Muscle layer of colon (tissue), 2 donors: Measurements from ENCODE around the gene KIRREL3.

Source experiments
- H3K27ac ChIP-seq: one replicate; pipeline ENCODE4 v1.7.0; 2013; ENCODE audit warnings: low read depth, mild to moderate bottlenecking, low read length, moderate library complexity
- H3K27me3 ChIP-seq, 2 donors: one replicate each; pipeline ENCODE4 v1.7.0; 2013; ENCODE audit warnings: low read length in 2 of 2, mild to moderate bottlenecking in 2 of 2; ENCODE audit not compliant: insufficient read depth in 2 of 2, control insufficient read depth in 1 of 2
- H3K36me3 ChIP-seq: one replicate; pipeline ENCODE4 v1.7.0; 2013; ENCODE audit warnings: mild to moderate bottlenecking, low read length; ENCODE audit not compliant: insufficient read depth
- H3K4me1 ChIP-seq: one replicate; pipeline ENCODE4 v1.7.0; 2013; ENCODE audit warnings: mild to moderate bottlenecking, low read length; ENCODE audit not compliant: insufficient read depth
- H3K4me3 ChIP-seq, 2 donors: one replicate each; pipeline ENCODE4 v1.7.0; 2013; ENCODE audit warnings: low read length in 2 of 2, low read depth in 1 of 2, mild to moderate bottlenecking in 1 of 2, moderate library complexity in 1 of 2
- H3K9ac ChIP-seq: one replicate; pipeline ENCODE4 v1.7.0; 2013; ENCODE audit warnings: low read length
- H3K9me3 ChIP-seq: one replicate; pipeline ENCODE4 v1.7.0; 2013; ENCODE audit warnings: mild to moderate bottlenecking, low read length
- donor health status: abdominal sarcoma.
- donor health status: Adenocarcinoma of cecum.

The KIRREL3 gene

GRCh38 chr11:126694065-126694625 lies 306.4 kb downstream of the KIRREL3 start:
- no peaks in the 10 kb centered on the region for H3K4me1 ChIP-seq
- H3K27me3 ChIP-seq = no peaks in the 10 kb centered on the region
- no peak overlapping the region for H3K27ac ChIP-seq
- no peaks in the 10 kb centered on the region for H3K36me3 ChIP-seq
- H3K9me3 ChIP-seq = no peaks in the 10 kb centered on the region
- no peak overlapping the region for H3K4me3 ChIP-seq
- no peak overlapping the region for H3K9ac ChIP-seq

DNA sequence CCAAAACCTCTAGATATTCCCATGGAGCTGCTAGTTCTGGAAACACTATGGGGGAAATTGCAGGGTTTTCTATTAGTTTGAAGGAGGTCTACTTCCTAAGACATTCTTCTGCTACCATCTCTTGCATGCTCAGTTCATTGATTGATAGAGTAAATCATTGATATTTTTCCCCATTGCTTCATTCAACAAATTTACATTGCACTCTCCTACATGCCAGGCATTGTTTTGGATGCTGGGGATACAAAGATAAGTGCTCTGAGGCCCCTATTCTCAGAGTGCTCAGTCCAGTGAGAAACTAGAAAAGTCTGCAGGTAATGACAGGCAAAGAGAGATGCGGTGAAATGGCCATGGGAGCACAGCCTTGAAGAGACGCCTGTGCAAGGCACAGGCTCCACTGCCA lies 313.1 kb downstream of the KIRREL3 start:
- H3K4me1 ChIP-seq = no peaks in the 10 kb centered on the region
- no peak overlapping the region for H3K4me3 ChIP-seq
- H3K27me3 ChIP-seq = no peaks in the 10 kb centered on the region
- H3K27ac ChIP-seq = no peak overlapping the region
- no peak overlapping the region for H3K9ac ChIP-seq
- no peaks in the 10 kb centered on the region for H3K36me3 ChIP-seq
- no peaks in the 10 kb centered on the region for H3K9me3 ChIP-seq

GRCh38 chr11:126686938-126687337 lies 313.6 kb downstream of the KIRREL3 start:
- Histone ChIP-seq H3K4me3 (no peak overlapping the region), H3K9me3 (no peaks in the 10 kb centered on the region), H3K36me3 (no peaks in the 10 kb centered on the region), H3K27me3 (no peaks in the 10 kb centered on the region), H3K27ac (no peak overlapping the region), H3K4me1 (no peaks in the 10 kb centered on the region), H3K9ac (no peak overlapping the region)

- Histone ChIP-seq H3K9me3 (no peaks in the 10 kb centered on the region), H3K4me1 (no peaks in the 10 kb centered on the region), H3K4me3 (no peak overlapping the region), H3K27ac (no peak overlapping the region), H3K9ac (no peak overlapping the region), H3K36me3 (no peaks in the 10 kb centered on the region), H3K27me3 (no peaks in the 10 kb centered on the region)
Measured at GRCh38 chr11:126683766-126684728, 316.5 kb downstream of the KIRREL3 start.

DNA sequence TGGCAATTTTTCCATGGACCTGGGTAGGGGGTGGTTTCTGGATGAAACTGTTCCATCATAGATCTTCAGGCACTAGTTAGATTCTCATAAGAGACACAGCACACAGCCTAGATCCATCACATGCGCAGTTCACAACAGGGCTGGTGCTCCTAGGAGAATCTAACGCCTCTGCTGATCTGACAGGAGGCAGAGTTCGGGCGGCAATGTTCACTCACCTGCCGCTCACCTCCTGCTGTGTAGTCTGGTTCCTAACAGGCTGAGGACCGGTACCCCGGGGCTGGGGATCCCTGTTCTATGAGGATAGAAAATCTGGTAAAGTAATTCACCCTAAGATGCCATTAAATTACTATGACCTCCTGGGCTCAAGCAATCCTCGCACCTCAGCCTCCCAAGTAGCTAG lies 318.0 kb downstream of the KIRREL3 start:
- no peaks in the 10 kb centered on the region for H3K9me3 ChIP-seq

GRCh38 chr11:126680700-126681099 lies 319.9 kb downstream of the KIRREL3 start:
- Histone ChIP-seq H3K9ac (no peak overlapping the region), H3K4me3 (no peak overlapping the region), H3K36me3 (no peaks in the 10 kb centered on the region), H3K27ac (no peak overlapping the region), H3K27me3 (no peaks in the 10 kb centered on the region), H3K9me3 (no peaks in the 10 kb centered on the region), H3K4me1 (no peaks in the 10 kb centered on the region)

More for the DNA sequence above, 318.0 kb downstream of the KIRREL3 start:
- no peaks in the 10 kb centered on the region for H3K4me1 ChIP-seq
- no peak overlapping the region for H3K9ac ChIP-seq
- H3K4me3 ChIP-seq = no peak overlapping the region
- no peak overlapping the region for H3K27ac ChIP-seq
- no peaks in the 10 kb centered on the region for H3K27me3 ChIP-seq
- H3K36me3 ChIP-seq = no peaks in the 10 kb centered on the region

GRCh38 chr11:126680131-126680530 lies 320.4 kb downstream of the KIRREL3 start:
- Histone ChIP-seq H3K27me3 (no peaks in the 10 kb centered on the region), H3K4me1 (no peaks in the 10 kb centered on the region), H3K27ac (no peak overlapping the region), H3K9me3 (no peaks in the 10 kb centered on the region), H3K4me3 (no peak overlapping the region), H3K36me3 (no peaks in the 10 kb centered on the region), H3K9ac (no peak overlapping the region)

- Histone ChIP-seq H3K9ac (no peak overlapping the region), H3K4me3 (no peak overlapping the region), H3K27me3 (no peaks in the 10 kb centered on the region), H3K36me3 (no peaks in the 10 kb centered on the region), H3K27ac (no peak overlapping the region), H3K9me3 (no peaks in the 10 kb centered on the region), H3K4me1 (no peaks in the 10 kb centered on the region)
Measured at GRCh38 chr11:126679033-126679432, 321.5 kb downstream of the KIRREL3 start.

DNA sequence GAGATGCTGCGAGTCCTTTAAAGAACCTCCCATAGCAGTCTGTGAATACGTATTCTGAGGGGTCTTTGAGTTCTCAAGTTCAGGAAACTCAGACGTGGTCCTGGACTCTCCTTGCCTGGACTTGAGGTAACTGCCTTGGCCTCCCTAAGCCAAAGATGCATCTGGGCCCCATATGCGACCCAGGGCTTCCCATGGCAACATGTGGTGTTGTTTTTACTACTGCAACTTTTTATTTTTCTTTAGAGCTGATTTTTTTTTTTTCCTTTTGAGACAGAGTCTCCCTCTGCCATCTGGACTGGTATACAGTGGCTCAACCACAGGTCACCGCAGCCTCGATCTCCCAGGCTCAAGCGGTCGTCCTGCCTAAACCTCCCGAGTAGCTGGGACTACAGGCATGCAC lies 324.0 kb downstream of the KIRREL3 start:
- no peaks in the 10 kb centered on the region for H3K36me3 ChIP-seq
- H3K4me3 ChIP-seq = no peak overlapping the region
- no peak overlapping the region for H3K27ac ChIP-seq
- no peaks in the 10 kb centered on the region for H3K27me3 ChIP-seq
- H3K9me3 ChIP-seq = no peaks in the 10 kb centered on the region
- no peak overlapping the region for H3K9ac ChIP-seq
- H3K4me1 ChIP-seq = no peaks in the 10 kb centered on the region

DNA sequence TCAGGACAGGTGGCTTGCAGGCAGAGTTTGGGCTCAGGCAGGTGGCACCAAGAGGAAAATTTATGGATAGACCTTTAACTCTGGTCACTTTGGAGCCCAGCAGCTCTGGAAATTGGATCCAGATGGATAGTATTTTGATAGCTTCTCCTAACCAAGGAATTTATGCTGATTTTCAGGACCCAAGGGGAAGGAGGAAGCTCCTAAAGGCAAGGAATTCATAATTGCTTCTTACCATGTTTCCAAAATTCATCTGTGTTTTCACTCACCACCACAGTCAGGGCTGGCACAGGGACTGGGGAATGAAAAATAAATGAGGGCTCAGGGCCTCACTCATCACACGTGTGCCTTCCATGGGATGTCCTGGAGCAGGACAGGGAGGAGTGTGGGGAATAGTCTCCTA lies 327.3 kb downstream of the KIRREL3 start:
- H3K4me3 ChIP-seq = no peak overlapping the region
- no peaks in the 10 kb centered on the region for H3K36me3 ChIP-seq
- H3K9ac ChIP-seq = no peak overlapping the region
- H3K4me1 ChIP-seq = no peaks in the 10 kb centered on the region
- H3K27ac ChIP-seq = no peak overlapping the region
- no peaks in the 10 kb centered on the region for H3K9me3 ChIP-seq
- no peaks in the 10 kb centered on the region for H3K27me3 ChIP-seq

GRCh38 chr11:126669416-126669815 lies 331.2 kb downstream of the KIRREL3 start:
- H3K27me3 ChIP-seq = no peaks in the 10 kb centered on the region
- H3K9ac ChIP-seq = no peak overlapping the region
- no peaks in the 10 kb centered on the region for H3K4me1 ChIP-seq
- no peaks in the 10 kb centered on the region for H3K36me3 ChIP-seq
- H3K27ac ChIP-seq = no peak overlapping the region
- no peaks in the 10 kb centered on the region for H3K9me3 ChIP-seq
- H3K4me3 ChIP-seq = no peak overlapping the region

- H3K4me3 ChIP-seq = no peak overlapping the region
- no peak overlapping the region for H3K27ac ChIP-seq
- no peaks in the 10 kb centered on the region for H3K36me3 ChIP-seq
- H3K4me1 ChIP-seq = peaks cover 11% of the 10 kb centered on the region
- H3K9ac ChIP-seq = no peak overlapping the region
- H3K9me3 ChIP-seq = no peaks in the 10 kb centered on the region
- no peaks in the 10 kb centered on the region for H3K27me3 ChIP-seq
Measured at GRCh38 chr11:126664643-126665042, 335.9 kb downstream of the KIRREL3 start.
